Fibroblast of peridontal ligament (primary cell): ENCODE measurements around the gene C17orf78.
"Not testable (repeated sequence)": the region's sequence is repeated elsewhere in the genome, so short reads cannot be mapped to it uniquely, and the experiment has no call there.

Source experiments
- DNase-seq: peaks from one replicate; pipeline ENCODE4 v3.0.0-alpha.2; 2010; ENCODE audit errors: extremely low read depth

C17orf78 gene

DNA sequence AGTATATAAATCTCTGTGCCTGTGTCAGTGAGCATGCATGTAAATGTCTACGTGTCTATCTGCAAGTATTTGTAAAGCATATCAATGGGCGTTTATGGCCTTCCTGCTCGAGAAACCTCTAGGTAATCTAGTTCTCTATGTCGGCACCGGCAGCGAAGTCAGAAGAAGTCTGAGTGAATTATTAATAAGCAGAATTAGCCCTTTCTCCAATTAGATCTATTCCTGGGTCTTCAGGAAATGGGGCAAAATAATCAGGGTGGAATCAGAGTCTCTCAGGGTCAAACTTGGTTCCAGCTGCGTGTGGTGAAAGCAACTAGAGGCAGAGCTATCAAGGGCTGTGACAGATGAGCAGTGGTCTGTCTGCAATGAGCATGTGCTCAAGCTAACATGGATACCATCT lies at the start of gene C17orf78:
C17orf78 (plus strand) TSS at position 280 of the 400 bp plus-strand sequence; CDS start at position 388, 108 bp downstream.
- DNase-seq = no peak

DNA sequence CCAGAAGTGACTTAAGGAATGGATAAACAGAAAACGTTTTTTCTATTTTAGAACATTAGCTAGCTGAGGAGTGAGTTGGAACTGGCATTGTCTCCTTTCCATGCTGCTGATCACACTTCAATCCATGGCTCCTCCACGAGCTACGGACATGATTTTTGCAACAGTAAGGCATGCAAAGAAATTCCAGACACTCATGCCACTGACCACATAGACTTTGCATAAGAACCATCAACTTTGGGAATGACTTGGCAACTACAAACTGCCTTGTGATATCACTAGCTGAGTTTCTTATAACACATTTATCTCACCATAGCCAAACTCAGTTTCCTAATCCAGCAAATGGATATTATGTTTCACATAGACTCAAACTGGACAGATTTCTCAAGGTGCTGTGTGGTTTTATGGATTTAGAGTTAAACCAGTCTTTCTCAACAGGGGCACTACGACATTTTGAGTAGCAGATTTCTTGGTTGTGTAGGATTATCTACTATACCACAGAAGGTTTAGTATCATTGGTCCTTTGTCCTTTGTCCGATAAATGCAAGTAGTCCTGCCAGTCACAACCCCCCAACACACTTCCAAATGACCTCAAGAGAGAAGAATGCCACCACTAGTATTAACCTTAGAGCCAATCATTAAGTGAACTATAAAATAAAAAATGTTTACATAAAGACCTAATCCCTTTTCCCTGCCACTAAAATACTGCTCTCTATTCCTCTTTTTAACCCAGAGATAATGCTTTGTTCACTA lies 48.3 kb upstream of the C17orf78 start:
- DNase-seq = peak; percentile 99

DNA sequence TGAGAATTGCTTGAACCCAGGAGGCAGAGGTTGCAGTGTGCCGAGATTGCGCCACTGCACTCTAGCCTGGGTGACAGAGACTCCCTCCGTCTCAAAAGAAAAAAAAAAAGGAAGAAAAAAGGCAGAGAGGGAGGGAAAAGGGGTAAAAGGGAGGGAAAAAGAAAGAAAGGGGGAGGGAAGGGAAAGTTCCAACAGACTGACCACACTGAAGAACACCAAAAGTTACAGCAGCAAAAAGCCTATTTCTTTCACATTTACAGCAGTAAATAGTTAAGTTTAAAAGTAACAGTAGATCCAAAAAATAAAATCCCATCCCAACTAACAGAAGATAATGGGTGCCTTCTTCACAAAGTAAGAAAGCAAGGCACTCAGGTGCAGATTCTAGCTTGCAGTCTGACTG lies 36.9 kb upstream of the C17orf78 start:
- DNase-seq = no peak

DNA sequence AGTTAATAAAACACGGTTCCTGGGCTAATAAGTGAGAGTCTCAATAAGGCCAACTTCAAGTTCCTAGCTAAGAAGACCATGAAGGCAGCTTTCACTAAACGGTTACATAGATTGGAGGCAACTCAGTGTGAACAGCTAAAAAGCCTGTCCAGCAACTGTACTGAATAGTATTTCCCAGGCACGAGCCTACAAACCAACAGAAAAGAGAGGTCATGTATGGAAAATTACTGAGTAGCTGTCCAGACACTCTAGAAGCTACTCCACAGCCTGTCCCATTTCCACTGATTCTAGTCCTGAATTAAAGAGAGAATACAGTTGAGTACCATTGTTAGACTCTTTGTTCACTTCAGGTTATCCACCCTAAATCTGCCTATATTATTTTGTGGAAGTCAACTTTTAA lies 36.5 kb upstream of the C17orf78 start:
- no peak for DNase-seq

DNA sequence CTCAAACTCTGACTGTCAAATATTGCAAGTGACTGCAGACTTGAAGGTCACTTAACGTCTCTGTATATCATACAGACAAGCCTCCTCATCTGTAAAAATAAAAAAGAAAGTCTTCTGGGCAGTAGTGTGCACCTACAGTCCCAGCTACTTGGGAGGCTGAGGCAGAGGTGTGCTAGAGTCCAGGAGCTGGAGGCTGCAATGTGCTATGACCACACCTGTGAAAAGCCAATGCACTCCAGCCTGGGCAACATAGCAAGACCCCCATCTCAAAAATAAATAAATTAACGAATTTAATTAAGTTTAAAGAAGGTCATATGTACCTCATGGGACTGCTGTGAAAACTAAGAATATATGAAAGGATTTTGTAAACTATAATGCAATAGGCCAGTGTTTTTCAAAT lies 35.0 kb upstream of the C17orf78 start:
- no peak for DNase-seq

DNA sequence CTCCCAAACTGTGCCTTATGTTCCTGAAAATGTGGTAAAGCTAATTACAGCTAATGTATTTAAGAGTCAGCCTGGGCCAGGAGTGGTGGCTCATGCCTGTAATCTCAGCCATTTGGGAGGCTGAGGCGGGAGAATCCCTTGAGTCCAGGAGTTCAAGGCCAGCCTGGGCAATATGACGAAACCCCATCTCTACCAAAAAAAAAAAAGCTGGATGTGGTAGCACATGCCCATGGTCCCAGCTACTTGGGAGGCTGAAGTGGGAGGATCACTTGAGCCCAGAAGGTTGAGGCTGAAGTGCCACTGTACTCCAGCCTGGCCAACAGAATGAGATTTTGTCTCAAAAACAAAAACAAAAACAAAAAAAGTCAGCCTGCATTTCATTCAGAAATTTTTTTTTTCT lies 33.2 kb upstream of the C17orf78 start:
- DNase-seq = no peak

DNA sequence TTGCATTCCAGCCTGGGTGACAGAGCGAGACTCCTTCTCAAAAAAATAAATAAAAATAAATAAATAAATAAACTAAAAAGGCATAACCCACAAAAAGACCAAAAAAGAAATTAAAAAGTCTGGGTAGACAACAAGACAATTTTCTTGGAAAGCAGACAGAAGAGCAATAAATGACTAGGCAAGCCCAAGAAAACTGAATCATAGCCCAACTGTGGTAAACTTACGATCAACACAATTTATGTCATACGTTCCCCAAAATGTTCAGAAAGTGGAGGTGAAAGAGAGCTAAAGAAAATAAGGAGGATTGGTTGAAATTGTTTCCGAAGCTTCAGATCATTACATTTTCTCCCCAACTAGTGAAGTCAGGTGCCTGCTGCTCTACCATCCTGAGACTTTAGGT lies 31.3 kb upstream of the C17orf78 start:
- DNase-seq = no peak

DNA sequence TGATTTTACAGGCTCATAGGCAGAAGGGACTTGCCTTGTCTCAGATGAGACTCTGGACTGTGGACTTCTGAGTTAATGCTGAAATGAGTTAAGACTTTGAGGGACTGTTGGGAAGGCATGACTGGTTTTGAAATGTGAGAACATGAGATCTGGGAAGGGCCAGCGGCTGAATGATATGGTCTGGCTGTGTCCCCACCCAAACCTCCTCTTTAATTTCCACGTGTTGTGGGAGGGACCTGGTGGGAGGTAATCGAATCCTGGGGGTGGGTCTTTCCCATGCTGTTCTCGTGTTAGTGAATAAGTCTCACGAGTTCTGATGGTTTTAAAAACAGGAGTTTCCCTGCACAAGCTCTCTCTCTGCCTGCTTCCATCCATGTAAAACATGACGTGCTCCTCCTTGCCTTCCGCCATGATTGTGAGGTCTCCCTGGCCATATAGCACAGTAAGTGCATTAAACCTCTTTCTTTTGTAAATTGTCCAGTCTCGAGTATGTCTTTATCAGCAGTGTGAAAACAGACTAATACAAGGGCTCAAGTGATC lies 28.9 kb upstream of the C17orf78 start:
- not testable (repeated sequence) for DNase-seq

DNA sequence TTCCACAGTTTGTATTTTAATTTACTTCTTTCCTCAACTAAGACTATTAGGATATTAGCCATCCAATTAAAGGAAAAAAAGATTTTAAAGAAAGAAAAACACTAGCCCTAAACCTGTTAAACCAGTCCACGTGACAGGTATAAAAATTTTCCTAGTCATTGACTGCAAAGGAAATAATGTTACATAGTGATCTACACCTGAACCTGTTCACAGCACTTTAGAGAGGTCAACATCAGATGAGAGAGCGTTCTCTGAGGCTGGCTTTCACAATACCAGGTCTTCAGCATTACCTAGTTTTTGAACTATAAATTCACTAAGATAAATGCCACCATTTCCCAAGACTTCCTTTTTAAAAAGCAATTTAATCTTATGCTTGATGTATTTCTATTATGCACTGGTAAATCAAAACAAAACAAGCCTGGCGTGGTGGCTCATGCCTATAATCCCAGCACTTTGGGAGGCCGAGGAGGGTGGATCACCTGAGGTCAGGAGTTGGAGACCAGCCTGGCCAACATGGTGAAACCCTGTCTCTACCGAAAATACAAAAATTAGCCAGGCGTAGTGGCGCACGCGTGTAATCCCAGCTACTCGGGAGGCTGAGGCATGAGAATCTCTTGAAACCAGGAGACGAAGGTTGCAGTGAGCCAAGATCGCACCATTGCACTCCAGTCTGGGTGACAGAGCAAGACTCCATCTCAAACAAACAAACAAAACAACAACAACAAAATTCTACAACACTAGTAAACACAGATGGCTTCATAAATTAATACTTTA lies 18.8 kb upstream of the C17orf78 start:
- DNase-seq = not testable (repeated sequence)

DNA sequence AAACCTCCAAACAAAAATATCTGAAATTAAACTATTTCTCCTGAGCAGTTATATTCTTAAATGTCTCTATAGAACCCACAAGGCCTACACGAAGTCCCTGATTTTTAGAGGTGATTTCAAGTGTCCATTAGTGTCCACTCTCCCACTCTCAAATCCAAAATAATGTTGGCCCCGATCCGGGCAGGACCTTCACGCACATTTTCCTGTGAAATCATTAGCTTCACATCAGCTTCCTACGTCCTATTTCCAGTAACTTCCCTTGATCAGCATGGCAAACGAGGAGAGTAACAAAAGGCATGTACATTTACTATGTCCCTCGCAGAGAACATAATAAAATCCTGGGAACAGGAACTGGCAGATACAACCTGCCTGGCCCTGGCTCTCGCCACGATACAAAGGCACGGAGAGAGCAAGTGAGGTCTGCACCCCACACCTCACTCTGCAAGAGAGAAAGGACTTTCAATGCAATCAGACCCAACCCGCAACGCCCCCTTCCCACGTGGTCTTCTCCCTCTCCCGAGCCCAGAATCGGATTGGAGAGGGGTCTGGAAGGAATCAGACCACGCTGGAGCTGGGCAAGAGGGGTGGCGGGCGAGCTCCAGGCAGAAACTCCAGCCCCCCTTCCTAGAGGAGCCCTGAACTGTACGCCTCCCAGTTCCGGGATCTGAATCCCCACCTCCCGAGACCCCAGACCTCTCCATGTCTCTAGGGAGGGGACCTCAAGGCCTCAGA lies 17.5 kb upstream of the C17orf78 start:
- peak; percentile 43 for DNase-seq

DNA sequence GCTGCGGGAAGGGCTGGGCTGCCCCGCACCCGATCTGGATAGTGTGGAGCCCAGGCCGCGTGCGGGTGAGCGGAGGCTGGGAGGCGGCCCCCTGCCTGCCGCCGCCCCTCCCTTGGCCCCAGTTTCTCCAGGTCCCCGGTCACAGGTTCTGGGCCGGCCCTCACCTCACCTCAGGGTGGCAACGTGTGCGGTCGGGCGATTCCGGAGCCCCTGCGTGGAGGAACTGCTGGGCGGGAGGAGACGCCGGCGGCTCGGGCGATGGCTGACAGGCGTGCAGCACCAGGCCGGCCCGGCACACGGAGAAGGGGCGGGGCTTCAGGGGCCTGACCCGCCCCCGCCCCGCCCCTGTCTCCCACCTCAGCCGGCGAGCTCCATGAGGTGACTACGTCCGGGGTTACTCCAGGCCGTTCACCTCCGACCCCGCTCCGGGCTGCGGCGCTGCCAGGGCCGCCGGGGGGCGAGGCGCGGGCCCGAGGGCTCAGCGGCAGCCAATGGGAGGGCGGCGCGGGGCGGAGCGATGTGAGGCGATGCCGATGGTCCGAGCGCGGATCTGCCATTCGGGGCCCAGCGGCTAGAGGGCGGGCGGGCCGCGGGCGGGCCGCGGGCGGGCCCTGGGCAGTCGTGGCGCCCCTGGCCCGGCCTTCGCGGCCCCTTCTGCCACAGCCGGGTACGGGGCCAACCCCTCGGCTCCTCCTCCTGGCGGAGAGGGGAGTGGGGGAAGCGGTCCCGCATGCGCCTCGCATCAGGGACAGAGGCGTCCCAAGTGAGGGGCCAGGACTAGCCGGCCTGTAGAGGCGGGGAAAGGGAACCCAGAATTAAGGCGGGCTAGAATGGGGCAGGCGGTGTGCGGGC lies 16.7 kb upstream of the C17orf78 start:
- peak; percentile 89 for DNase-seq

DNA sequence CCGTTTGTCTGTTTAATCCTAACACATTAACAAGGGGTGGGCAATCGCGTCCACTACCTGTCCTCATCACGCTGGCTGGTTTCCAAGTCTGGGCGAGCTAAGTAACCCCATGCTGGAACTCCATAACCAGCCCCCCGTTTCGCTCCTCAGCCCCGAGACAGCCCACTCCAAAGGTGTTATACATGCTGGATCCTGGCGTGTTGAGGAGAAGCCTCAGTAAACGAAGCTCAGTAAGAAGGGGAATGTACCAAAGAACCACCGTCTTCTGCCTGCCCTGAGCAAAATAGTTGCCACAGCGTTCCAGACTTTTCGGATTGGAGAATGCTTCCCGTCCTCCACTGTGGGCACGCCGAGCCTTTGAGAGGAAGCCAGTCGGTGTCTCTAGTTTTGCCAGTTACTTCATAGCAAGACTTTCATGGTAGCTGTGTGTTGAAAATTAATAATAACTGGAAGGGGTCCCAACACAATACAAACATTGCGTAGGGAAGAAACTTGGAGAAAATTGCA lies 16.1 kb upstream of the C17orf78 start:
- DNase-seq = peak; percentile 39

DNA sequence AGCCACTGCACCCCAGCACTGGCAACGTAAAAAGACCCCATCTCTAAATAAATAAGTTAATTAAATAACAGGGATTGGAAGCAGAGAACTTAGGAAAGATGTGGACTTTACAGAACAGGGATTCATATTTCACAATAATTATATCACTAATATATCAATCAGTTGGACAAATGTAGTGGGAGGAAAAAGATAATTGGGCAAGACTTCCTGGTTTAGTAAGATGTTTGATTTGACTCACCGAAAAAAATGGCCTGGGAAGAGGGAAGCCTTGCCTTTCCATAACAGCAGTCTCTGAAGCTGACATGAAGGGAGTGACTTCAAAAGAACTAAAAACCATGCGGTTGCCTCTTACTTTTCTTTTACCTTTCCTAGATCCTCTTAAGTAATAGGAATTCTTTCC lies 15.2 kb upstream of the C17orf78 start:
- DNase-seq = peak; percentile 11

DNA sequence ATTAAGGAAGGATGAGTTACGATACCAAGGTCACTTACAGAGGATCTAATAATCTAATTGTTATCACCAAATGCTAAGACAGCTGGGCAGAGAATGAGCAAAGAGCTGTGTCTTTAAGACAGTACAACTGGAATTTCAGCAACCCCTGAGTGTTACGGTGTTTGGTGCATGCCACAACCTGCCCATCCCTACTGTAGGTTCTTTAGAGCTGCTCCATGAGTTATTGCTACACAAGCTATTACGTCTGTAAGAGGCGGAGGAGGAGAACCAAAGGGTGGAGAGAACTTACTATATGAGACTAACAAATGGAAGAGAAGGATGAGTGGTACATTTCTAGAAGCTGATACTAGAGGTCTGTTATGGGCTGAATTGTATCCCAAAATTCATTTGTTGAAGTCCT lies 14.2 kb upstream of the C17orf78 start:
- DNase-seq = no peak

DNA sequence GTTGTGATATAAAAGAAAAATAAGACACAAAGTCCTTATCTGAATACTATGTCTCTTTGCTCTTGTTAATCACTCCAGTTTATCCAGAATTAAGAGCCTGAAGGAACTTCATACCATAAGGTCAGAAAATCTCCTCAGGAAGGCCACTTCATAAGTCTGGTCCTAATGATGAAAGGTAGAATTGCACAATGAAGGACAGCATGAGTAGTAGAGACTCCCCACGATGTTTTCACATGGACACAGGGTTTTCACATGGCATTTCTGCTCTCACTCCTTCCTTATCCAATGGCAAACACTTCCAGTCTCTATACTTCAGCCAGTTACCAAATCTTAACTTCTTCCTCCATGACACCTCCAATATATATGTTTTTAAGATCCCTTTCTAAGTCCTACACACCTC lies 10.2 kb upstream of the C17orf78 start:
- DNase-seq = no peak

DNA sequence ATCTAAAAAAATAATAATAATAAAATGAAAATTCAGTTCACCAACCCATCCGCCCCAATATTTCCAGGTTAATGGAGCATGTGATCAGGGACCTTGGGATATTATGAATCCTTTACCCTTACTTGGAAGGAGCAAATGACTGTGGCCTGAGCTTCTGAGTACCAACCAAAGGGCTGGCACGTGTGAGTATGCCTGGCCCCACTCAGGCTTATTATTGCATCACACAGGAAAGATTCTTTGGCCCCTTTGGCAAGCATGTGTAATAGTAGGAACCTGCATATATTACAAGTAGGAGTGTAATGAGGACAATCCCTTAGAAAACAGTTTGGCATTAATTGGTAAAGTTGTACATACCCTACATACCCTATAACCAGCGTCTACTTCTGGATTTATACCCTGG lies 7.2 kb upstream of the C17orf78 start:
- DNase-seq = peak; percentile 49

DNA sequence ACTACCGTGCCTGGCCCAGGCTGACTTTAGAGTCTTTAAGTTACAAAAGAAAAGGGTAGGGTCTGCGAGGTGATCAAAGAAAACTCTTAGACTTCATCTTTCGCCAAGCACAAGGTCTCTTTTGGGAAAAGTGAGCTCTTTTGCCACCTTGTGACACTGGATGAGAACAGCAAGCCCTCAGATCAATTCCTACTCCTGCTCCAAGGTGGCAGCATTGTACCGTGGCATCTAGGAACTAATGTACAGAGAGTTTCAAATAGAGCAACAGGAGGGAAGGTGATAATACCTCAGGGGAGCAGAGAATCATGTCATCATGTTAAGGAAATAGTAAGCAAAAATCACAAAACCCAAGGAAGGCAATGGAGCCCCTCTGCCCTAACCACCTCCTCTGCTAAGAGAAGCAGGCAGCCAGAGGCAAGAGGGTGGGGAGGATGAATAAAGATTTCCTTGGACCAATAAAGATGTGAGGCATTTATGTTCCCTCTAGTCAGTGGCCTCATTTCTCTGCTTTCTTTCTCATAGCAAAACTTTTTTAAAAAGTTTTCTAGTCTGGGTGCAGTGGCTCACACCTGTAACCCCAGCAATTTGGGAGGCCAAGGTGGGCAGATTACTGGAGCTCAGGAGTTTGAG lies 2.1 kb upstream of the C17orf78 start:
- DNase-seq = peak; percentile 90

DNA sequence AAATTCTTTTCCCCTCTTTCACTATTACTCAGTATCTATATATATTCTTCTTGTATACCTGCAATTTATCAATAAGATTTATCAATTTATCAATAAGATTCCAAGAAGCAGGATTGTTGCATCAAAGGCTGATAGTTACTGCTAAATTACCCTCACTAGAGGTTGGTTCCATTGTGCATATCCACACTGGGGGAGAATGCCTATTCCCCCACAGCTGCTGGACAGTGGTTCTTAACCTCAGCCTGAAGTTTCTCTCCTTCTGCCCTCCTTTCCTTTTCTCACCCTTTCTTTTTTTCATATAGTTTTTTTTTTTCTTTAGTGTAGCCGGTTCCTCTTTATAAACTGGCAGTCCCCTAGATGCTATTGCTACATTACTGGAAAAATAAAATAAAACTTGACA lies 6.3 kb downstream of the C17orf78 start:
- DNase-seq = no peak

DNA sequence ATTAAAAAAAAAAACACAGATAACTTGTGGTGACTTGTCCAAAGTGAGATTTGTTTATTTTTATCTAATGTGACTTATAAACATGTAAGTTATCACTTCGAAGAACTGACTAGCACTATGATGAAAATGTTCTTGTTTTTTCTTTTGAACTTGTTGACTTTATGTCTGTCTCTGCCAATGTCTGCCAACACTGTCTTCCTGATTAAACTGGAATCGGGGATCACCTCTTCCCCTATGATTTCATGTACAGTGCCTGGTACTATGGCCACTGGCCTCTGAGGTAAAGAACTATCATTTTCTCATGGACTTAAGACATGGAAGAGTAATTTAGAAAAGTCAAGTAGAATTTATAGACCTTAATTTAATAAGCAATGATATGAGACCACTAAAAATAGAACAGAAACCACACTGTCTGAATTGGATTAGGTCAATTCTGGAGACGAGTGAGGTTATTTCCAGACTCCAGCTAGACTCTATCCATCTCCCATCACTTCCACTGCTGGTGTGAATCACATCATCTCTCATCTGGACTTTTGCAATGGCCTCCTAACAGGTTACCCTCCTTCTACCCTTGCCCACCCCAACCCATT lies 8.9 kb downstream of the C17orf78 start:
- no peak for DNase-seq

DNA sequence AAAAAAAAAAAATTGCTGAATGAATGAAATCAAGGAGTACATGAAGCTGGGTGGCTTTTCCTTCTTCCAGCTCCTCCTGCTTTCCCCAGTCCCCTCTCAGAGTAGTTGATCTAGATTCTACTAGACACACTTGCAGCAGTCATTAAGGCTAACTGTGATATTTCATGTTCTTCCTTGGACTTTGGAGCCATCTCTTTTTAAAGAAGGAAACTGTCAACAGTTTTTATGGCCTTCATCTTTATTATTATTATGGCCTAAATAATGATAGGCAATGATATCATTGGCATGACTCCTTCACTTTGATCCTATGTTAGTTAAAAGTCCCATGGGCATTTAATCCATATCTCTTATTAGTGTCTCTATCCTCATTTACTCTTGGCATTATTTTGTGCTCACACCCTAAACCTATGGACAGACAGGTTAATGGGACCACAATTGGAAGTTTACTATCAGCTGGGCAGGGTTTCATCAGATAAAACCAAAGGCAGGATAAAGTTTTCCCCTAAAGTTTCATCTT lies 9.7 kb downstream of the C17orf78 start:
- DNase-seq = no peak
